Subcutaneous adipose tissue (tissue), 4 donors: ENCODE data around the gene PAX2. TPM values are rescaled to one million over a fixed set of nuclear protein-coding genes. Genes with fewer than 3 reads are reported as not detected.

ENCODE experiments used
- total RNA-seq, 4 donors: library from RNA; depleted of rRNA; stranded (reverse); fragments of >200 nt; gene quantifications; one replicate each; pipeline ENCODE4 v1.1.0, GENCODE V29; 2016
- TF ChIP-seq, protein P1 (sequence below): fragments of 450-650 bp; IDR thresholded peaks from one replicate; pipeline ENCODE4 v1.5.1; 2016; ENCODE audit warnings: low read depth, mild to moderate bottlenecking, control low read depth, antibody characterized with exemption, moderate library complexity

PAX2 gene
- total RNA-seq, 4 donors from 2014 or later: not detected

DNA sequence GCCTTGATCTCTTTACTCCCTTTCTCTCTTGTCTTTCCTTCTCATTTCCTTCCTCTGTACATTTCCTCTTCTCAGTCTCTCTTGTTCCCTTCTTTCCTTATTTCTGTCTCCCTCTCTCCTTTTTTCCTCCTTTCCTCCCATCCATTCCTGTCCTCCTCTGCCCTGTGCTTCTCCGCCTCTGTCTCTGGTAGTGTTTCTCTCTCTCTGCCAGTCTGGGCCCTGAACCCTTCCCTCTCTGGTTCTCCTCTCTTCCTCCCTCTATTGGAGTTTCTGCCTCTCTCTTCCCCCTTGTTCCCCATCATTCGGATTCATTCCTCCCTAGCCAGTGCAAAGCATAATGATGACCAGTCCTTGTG, 13.2 kb upstream of the PAX2 start:
- TF ChIP-seq, protein P1, sequence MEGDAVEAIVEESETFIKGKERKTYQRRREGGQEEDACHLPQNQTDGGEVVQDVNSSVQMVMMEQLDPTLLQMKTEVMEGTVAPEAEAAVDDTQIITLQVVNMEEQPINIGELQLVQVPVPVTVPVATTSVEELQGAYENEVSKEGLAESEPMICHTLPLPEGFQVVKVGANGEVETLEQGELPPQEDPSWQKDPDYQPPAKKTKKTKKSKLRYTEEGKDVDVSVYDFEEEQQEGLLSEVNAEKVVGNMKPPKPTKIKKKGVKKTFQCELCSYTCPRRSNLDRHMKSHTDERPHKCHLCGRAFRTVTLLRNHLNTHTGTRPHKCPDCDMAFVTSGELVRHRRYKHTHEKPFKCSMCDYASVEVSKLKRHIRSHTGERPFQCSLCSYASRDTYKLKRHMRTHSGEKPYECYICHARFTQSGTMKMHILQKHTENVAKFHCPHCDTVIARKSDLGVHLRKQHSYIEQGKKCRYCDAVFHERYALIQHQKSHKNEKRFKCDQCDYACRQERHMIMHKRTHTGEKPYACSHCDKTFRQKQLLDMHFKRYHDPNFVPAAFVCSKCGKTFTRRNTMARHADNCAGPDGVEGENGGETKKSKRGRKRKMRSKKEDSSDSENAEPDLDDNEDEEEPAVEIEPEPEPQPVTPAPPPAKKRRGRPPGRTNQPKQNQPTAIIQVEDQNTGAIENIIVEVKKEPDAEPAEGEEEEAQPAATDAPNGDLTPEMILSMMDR: no peak

DNA sequence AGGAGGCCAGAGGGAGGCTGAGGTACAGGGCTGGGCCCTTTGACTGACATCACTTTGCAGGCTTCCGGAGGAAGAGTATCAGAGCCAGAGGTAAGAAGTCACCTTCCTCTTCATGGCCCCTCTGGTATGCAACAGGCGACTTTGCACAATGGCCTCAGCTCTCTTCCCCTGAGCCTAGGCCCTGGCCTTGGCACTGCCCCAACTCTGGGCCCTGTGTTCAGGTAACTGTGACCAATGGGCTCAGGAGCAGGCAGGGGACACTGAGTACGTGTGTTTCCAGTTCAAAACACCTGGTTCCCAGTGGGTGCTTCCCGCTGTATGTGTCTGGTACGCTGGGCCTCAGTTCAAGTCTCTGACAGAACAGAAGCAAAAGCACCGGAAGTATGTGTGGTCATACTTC, 12.1 kb upstream of the PAX2 start:
- TF ChIP-seq, protein P1: no peak

DNA sequence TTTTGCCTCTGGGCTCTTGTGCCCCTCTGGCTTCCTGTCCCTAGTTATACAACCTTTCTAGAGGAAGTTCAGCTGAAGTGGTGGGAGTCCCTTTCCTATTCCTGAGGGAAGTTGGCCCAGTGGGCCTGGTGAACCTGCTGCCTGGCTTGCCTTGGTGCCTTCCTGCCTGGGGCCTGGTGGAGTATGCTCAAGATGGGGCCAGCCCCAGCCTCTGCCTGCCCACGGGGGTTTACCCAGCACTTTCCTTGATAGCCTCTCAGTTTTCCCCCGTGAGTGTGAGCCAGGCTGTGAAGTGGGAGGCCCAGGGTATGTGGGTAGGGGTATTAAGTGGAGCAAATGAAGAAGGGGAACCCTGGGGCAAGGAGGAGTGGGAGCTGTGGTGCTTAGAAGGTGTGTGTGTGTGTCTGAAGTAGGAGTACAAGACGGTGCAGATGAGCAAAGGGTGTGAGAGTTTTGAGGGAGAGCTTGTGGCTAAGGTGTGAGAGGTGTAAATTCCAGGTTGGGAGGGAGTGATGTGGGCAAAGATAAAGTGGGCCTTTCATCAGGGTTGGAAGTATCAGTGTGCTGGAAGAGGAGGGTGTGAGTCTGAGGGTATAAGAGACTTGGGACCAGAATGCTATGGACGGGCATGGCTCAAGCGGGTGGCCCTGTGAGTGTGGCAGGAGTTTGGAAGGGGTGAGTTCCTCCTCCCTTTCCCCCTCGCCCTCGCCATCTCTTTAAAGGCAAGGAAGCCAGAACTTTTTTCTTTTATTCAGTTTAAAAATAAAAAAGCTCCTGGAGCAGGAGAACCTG, 10.9 kb upstream of the PAX2 start:
- TF ChIP-seq, protein P1: no peak

DNA sequence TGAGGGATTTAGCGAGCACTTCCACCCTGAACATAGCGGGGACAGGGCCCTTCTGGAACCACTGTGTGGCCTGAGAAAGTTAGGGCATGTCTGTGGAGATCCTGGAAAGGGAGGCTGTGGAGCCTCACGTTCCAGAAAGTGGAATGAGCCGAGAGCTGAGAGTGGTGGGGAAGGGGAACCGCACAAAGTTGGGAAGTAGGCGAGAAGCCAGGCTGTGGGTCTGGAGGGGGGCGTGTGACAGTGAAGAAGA, 10.4 kb upstream of the PAX2 start:
- TF ChIP-seq, protein P1: no peak

DNA sequence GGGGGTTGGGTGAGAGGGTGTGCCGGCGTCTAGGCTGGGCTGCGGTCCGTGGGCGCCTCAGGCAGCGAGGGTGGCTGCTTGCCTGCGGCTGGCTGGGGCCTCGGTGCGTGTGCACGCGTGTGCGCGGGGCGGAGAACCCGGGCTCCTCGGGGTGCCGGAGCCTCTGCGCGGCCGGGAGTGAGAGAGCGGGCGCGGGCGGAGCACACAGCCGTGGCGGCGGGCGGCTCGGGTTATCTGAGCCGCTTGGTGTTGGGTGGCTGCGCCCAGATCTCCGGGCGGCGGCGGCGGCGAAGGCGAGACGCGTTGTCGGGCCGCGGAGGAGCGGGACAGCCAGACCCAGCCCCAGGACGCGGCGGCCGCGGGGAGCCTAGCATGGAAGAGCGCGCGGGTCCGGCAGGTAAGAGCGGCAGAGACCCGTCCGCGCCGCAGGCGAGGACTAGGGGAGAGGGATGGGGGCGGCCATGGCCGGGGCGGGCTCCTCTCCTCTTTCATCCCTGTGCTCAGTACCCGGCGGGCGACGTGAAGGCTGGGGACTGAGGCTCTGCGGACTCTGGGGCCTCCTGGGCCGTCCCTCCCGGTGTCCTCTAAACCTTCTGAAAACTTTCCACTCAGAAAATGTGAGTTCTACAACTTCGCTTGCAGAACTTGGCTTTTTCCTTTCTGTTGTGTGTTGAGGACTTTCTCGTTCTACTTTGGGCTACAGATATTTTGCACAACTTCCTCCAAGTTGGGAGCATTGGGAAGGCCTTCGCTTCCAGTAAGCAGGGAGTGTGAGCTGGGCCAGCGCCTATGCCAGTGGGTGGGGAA, 9.8 kb upstream of the PAX2 start:
- TF ChIP-seq, protein P1: no peak

DNA sequence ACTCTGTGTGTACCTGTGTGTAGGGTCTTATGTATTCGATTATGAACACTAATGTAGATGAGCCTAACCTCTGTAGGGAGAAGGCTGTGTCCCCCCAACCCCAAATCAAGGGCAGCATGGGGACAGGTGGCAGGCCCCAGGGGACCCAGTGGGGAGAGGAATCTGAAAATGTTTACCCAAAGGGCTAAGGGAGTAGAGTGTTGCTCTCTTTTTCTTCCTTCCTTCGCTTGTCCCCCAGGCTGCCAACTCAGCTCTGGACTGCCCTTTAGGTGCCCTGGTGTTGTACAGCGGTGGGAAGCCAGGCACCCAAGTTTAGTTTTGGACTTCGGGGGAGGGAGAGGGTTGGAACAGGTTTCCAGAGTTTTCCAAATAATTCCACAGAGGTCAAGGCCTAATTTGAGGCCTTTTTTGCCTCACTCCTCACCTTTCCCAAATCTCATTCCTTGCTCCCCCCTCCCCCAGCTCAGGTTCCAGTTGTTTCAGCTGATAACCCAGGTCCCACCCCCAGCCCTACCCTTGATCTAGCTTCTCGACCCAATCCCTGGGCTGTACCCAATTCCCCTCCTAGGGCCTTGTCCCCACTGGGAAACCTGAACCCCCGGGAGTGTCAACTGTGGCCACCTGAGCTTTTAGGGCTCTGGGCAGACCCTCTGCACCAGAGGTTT, 9.1 kb upstream of the PAX2 start:
- TF ChIP-seq, protein P1: no peak

DNA sequence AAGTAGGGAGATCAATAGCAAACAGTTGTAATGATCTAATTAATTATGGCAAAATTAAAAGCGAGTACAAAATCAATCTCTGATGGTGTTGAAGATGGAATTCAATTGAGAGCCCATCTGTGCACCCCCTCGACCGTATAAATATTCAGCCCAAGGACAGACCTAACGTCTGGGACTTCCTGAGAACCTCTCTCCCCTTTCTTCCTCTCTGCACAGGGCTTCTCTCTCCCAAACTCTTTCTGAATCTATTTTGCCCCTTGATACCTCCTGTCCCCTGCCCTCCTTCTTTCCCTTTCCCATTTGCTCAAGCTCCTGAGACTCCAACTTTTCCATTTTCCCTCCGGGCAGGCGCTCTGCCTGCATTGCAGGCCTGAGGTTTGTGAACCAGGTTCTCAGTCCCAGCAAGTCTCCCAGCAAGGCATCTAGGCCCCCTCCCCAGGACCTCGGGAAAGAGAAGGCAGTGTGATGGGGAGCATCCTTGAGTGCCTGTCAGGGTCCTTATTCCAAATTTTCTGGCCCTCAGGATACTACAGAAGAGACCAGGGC, 8.5 kb upstream of the PAX2 start:
- TF ChIP-seq, protein P1: no peak
